HepG2 (cell line): ENCODE data around the gene LYZL2. TPM values are rescaled to one million over a fixed set of nuclear protein-coding genes. Genes with fewer than 3 reads are reported as not detected.
A peak's percentile ranks its signal among the peaks of the same experiment; 100 is the strongest.

ENCODE experiments used
- ARHGAP35 ChIP-seq: sonication (generic); formaldehyde crosslinking; IDR thresholded peaks from 2 replicates; pipeline ENCODE4 v1.9.0; 2022; ENCODE audit warnings: mild to moderate bottlenecking, inconsistent platforms, moderate library complexity, missing genetic modification reagents, borderline replicate concordance
- ATRX ChIP-seq: sonication (generic); formaldehyde crosslinking; IDR thresholded peaks from 2 replicates; pipeline ENCODE4 v1.4.0; 2020; ENCODE audit warnings: missing genetic modification reagents, borderline replicate concordance
- BRCA1 ChIP-seq: sonication (generic); formaldehyde crosslinking; IDR thresholded peaks from 2 replicates; pipeline ENCODE4 v1.4.0; 2020; ENCODE audit warnings: missing genetic modification reagents
- FOXK1 ChIP-seq: sonication (generic); formaldehyde crosslinking; IDR thresholded peaks from 2 replicates; pipeline ENCODE4 v1.4.0; 2020; ENCODE audit warnings: low read depth, missing genetic modification reagents, borderline replicate concordance
- FOXK2 ChIP-seq: fragments of 450-650 bp; IDR thresholded peaks from 2 replicates; pipeline ENCODE4 v1.6.1; 2016
- KLF11 ChIP-seq: IDR thresholded peaks from 2 replicates; pipeline ENCODE4 v1.6.1; 2016; ENCODE audit warnings: missing compliant biosample characterization
- KLF9 ChIP-seq: IDR thresholded peaks from 2 replicates; pipeline ENCODE4 v1.6.1; 2016; ENCODE audit warnings: low read depth
- MEIS1 ChIP-seq: sonication (generic); formaldehyde crosslinking; IDR thresholded peaks from 2 replicates; pipeline ENCODE4 v1.9.0; 2021; ENCODE audit warnings: mild to moderate bottlenecking, missing genetic modification reagents, moderate library complexity, borderline replicate concordance
- PHF5A ChIP-seq: IDR thresholded peaks from one replicate; pipeline ENCODE4 v1.6.1; 2018; ENCODE audit warnings: low read depth, missing genetic modification reagents; ENCODE audit not compliant: unreplicated experiment
- POLR2AphosphoS2 ChIP-seq: IDR thresholded peaks from 2 replicates; pipeline ENCODE4 v1.6.1; 2011; ENCODE audit warnings: low read depth, low read length, improper control_type of control experiment
- SIN3A ChIP-seq: IDR thresholded peaks from 2 replicates; pipeline ENCODE4 v1.6.1; 2011; ENCODE audit warnings: low read depth, mild to moderate bottlenecking, control low read depth, low read length, borderline replicate concordance
- ZNF17 ChIP-seq: sonication (generic); formaldehyde crosslinking; IDR thresholded peaks from 2 replicates; pipeline ENCODE4 v1.5.0; 2020; ENCODE audit warnings: mild to moderate bottlenecking, missing genetic modification reagents
- ZNF253 ChIP-seq: sonication (generic); formaldehyde crosslinking; IDR thresholded peaks from 2 replicates; pipeline ENCODE4 v1.8.0; 2022; ENCODE audit warnings: mild to moderate bottlenecking, missing genetic modification reagents, borderline replicate concordance
- ZNF431 ChIP-seq: sonication (generic); formaldehyde crosslinking; IDR thresholded peaks from 2 replicates; pipeline ENCODE4 v1.9.0; 2022; ENCODE audit warnings: missing genetic modification reagents, low read depth, mild to moderate bottlenecking, borderline replicate concordance
- ZNF615 ChIP-seq: sonication (generic); formaldehyde crosslinking; IDR thresholded peaks from 2 replicates; pipeline ENCODE4 v1.5.0; 2020; ENCODE audit warnings: mild to moderate bottlenecking, missing genetic modification reagents, borderline replicate concordance
- ZNF678 ChIP-seq: sonication (generic); formaldehyde crosslinking; IDR thresholded peaks from 2 replicates; pipeline ENCODE4 v1.4.0; 2020; ENCODE audit warnings: mild to moderate bottlenecking, missing genetic modification reagents
- ZNF776 ChIP-seq: sonication (generic); formaldehyde crosslinking; IDR thresholded peaks from 2 replicates; pipeline ENCODE4 v1.4.0; 2020; ENCODE audit warnings: mild to moderate bottlenecking, missing genetic modification reagents
- polyA plus RNA-seq, 8 experiments: library from polyadenylated mRNA; depleted of rRNA in 3 of 8; stranded (reverse) in 7 of 8; unstranded in 1 of 8; fragments of >200 nt; fragmentation: Illumina TruSeq in 4 of 8; extraction: Trizol in 4 of 8; gene quantifications; 2 replicates each; pipeline versions ENCODE4 v1.2.1 to v1.2.3, GENCODE V29; 2011 to 2016; ENCODE audit warnings: low read depth in 4 of 8, missing spikeins in 1 of 8, mixed read lengths in 1 of 8; ENCODE audit not compliant: insufficient read depth in 1 of 8
- total RNA-seq, 5 experiments: library from RNA; depleted of rRNA; stranded (reverse); fragments of >200 nt; fragmentation: Illumina TruSeq; extraction: Trizol; gene quantifications; 2 replicates each; pipeline ENCODE4 v1.2.3, GENCODE V29; 2016; ENCODE audit warnings: low read depth in 1 of 5
- TF ChIP-seq, protein P1 (sequence below): sonication (generic); formaldehyde crosslinking; IDR thresholded peaks from 2 replicates; pipeline ENCODE4 v1.4.0; 2020; ENCODE audit warnings: mild to moderate bottlenecking, missing genetic modification reagents
- TF ChIP-seq, protein P2 (sequence below): sonication (generic); formaldehyde crosslinking; IDR thresholded peaks from 2 replicates; pipeline ENCODE4 v1.5.0; 2020; ENCODE audit warnings: missing genetic modification reagents
- TF ChIP-seq, protein P3 (sequence below): sonication (generic); formaldehyde crosslinking; IDR thresholded peaks from 2 replicates; pipeline ENCODE4 v1.4.0; 2020; ENCODE audit warnings: missing genetic modification reagents
- TF ChIP-seq, protein P4 (sequence below): sonication (generic); formaldehyde crosslinking; IDR thresholded peaks from 2 replicates; pipeline ENCODE4 v1.5.1; 2020; ENCODE audit warnings: mild to moderate bottlenecking, missing genetic modification reagents, borderline replicate concordance

The LYZL2 gene
- total and polyA plus RNA-seq, 2 of the 13 experiments (the other 11 are each of a cell fraction or from before 2014, with no cell fraction given): 0.20 to 0.63 TPM

DNA sequence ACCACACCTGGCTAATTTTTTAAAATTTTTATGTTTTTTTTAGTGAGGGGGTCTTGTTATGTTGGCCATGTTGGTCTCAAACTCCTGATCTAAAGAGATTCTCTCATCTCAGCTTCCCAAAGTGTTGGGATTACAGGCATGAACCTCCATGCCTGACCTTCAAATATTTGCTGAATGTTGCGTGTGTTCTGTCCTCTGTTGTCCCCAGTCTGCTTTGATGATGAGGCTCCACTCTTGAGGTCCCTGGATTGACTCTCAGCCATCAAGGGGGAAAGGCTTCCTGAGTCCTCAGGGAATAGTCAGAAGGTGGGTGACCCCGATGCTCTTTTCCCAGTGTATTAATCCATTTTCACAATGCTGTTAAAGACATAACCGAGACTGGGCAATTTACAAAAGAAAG, 26.0 kb downstream of the LYZL2 start (continued):
- TF ChIP-seq, protein P1, sequence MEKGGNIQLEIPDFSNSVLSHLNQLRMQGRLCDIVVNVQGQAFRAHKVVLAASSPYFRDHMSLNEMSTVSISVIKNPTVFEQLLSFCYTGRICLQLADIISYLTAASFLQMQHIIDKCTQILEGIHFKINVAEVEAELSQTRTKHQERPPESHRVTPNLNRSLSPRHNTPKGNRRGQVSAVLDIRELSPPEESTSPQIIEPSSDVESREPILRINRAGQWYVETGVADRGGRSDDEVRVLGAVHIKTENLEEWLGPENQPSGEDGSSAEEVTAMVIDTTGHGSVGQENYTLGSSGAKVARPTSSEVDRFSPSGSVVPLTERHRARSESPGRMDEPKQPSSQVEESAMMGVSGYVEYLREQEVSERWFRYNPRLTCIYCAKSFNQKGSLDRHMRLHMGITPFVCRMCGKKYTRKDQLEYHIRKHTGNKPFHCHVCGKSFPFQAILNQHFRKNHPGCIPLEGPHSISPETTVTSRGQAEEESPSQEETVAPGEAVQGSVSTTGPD (CRISPR knock-in tag): no peak
- TF ChIP-seq ARHGAP35 (CRISPR knock-in tag) (no peak), ZNF253 (CRISPR knock-in tag) (no peak), ZNF776 (no peak), KLF11 (CRISPR knock-in tag) (no peak), FOXK2 (no peak), ZNF431 (no peak), ZNF678 (no peak), ATRX (no peak), POLR2AphosphoS2 (no peak), SIN3A (no peak), ZNF615 (no peak), FOXK1 (CRISPR knock-in tag) (0 out of 2 replicates have a peak, but pooled peaks have one; percentile 37), MEIS1 (no peak), PHF5A (CRISPR knock-in tag) (no peak), ZNF17 (no peak), KLF9 (CRISPR knock-in tag) (no peak), BRCA1 (no peak)
- TF ChIP-seq, protein P2, sequence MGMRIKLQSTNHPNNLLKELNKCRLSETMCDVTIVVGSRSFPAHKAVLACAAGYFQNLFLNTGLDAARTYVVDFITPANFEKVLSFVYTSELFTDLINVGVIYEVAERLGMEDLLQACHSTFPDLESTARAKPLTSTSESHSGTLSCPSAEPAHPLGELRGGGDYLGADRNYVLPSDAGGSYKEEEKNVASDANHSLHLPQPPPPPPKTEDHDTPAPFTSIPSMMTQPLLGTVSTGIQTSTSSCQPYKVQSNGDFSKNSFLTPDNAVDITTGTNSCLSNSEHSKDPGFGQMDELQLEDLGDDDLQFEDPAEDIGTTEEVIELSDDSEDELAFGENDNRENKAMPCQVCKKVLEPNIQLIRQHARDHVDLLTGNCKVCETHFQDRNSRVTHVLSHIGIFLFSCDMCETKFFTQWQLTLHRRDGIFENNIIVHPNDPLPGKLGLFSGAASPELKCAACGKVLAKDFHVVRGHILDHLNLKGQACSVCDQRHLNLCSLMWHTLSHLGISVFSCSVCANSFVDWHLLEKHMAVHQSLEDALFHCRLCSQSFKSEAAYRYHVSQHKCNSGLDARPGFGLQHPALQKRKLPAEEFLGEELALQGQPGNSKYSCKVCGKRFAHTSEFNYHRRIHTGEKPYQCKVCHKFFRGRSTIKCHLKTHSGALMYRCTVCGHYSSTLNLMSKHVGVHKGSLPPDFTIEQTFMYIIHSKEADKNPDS (CRISPR knock-in tag): no peak
- TF ChIP-seq, protein P3, sequence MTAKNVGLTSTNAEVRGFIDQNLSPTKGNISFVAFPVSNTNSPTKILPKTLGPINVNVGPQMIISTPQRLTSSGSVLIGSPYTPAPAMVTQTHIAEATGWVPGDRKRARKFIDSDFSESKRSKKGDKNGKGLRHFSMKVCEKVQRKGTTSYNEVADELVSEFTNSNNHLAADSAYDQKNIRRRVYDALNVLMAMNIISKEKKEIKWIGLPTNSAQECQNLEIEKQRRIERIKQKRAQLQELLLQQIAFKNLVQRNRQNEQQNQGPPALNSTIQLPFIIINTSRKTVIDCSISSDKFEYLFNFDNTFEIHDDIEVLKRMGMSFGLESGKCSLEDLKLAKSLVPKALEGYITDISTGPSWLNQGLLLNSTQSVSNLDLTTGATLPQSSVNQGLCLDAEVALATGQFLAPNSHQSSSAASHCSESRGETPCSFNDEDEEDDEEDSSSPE (CRISPR knock-in tag): no peak
- TF ChIP-seq, protein P4, sequence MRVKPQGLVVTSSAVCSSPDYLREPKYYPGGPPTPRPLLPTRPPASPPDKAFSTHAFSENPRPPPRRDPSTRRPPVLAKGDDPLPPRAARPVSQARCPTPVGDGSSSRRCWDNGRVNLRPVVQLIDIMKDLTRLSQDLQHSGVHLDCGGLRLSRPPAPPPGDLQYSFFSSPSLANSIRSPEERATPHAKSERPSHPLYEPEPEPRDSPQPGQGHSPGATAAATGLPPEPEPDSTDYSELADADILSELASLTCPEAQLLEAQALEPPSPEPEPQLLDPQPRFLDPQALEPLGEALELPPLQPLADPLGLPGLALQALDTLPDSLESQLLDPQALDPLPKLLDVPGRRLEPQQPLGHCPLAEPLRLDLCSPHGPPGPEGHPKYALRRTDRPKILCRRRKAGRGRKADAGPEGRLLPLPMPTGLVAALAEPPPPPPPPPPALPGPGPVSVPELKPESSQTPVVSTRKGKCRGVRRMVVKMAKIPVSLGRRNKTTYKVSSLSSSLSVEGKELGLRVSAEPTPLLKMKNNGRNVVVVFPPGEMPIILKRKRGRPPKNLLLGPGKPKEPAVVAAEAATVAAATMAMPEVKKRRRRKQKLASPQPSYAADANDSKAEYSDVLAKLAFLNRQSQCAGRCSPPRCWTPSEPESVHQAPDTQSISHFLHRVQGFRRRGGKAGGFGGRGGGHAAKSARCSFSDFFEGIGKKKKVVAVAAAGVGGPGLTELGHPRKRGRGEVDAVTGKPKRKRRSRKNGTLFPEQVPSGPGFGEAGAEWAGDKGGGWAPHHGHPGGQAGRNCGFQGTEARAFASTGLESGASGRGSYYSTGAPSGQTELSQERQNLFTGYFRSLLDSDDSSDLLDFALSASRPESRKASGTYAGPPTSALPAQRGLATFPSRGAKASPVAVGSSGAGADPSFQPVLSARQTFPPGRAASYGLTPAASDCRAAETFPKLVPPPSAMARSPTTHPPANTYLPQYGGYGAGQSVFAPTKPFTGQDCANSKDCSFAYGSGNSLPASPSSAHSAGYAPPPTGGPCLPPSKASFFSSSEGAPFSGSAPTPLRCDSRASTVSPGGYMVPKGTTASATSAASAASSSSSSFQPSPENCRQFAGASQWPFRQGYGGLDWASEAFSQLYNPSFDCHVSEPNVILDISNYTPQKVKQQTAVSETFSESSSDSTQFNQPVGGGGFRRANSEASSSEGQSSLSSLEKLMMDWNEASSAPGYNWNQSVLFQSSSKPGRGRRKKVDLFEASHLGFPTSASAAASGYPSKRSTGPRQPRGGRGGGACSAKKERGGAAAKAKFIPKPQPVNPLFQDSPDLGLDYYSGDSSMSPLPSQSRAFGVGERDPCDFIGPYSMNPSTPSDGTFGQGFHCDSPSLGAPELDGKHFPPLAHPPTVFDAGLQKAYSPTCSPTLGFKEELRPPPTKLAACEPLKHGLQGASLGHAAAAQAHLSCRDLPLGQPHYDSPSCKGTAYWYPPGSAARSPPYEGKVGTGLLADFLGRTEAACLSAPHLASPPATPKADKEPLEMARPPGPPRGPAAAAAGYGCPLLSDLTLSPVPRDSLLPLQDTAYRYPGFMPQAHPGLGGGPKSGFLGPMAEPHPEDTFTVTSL (CRISPR knock-in tag): no peak
